ENCODE data around the gene PIGH.

GRCh38 chr14:67566908-67567307, 33.2 kb downstream of the PIGH start:
- TF ChIP-seq CTCF (IDR thresholded peaks at IDR 0.05) (no peak), POLR2A (IDR thresholded peaks at IDR 0.05) (no peak)
